Stimulated activated CD4-positive, alpha-beta T cell treated with anti-CD3 and anti-CD28 coated beads, Interleukin-4, amount 100 ng/mL, for 48 hours (primary cell): Measurements from ENCODE around the gene ABHD10.
A peak's percentile ranks its signal among the peaks of the same experiment; 100 is the strongest.

Experiments used
- DNase-seq, 2 donors: peaks; one replicate each; pipeline ENCODE4 v3.0.0-alpha.2; 2020; ENCODE audit warnings: low read depth in 2 of 2

ABHD10 gene

DNA sequence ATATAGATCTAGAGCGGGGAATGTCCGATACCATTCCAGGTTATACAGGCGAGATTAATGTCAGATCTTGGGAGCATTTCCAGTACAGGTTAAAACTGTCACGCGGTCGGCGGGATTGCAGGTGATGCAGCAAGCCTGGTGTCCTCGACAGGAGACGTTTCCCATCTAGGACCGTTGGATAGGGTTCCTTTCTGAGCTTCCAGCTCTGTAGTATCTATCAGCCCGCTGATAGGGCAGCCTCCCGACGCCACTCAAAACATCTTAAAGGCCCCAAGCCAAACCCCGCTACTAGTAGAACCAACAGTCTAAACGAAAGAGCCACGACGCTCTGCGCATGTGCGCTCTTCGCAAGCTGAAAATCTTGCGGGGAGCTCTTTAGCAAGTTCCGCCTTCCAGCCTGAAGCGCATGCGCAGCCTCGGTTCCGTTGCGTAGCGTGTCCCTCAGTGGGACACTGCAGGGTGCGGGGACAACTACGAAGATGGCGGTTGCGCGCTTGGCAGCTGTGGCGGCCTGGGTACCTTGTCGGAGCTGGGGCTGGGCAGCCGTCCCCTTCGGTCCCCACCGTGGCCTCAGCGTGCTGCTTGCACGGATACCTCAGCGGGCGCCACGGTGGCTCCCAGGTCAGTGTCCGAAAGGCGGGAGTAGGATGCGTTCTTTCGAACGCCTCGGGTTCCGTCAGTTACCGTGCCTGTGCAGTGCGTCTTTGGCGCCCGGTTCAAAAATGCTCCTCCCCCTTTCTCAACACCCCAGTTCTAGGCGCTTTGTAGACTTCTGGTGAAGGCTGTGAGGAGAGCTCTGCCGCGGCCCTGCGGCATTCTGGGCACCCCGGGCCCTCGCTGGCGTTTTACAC, at the start of gene ABHD10:
TSS of gene ABHD10 (plus strand) at position 444 of the 851 bp plus-strand sequence. CDS start at position 480, 36 bp downstream.
- DNase-seq, result peak; percentile 94 to 96

DNA sequence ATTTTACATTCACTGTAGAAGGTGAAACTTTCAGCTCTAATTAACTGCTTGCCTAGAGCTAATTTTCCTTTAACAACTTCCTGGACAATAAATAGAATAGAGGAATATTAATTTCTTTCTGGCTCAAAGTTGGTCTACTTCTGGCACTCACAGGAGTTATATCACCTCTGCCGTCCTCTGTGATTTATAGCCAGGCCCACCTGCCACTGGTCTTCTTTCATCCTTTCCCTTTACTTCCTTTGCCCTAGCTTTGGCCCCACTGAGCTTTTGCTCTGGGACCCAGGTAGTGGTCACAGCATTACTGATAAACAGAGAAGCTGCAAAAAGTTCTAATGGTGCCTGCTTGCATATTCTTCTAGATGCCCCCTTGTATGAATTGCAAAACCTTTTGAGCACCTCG, 49.3 kb upstream of the ABHD10 start:
- DNase-seq, result no peak

DNA sequence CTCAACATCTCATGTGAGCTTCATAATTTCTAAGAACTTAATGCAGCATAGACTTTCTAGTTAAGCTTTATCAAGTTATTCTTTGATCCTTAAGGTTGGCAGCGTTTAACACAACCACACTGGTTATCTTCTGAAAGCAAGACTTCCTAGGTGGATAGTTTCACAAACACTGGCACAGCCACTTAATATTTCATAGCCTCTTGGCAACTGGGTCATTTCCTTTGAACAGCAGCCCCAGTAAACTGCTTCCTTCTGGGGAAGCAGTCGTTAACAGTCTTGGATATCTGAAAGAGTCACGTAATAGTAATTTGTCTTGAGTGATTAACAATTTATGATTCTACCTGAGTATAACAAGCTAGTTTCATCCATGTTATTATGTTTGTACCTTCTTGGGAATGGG, 45.9 kb upstream of the ABHD10 start:
- DNase-seq, result no peak

DNA sequence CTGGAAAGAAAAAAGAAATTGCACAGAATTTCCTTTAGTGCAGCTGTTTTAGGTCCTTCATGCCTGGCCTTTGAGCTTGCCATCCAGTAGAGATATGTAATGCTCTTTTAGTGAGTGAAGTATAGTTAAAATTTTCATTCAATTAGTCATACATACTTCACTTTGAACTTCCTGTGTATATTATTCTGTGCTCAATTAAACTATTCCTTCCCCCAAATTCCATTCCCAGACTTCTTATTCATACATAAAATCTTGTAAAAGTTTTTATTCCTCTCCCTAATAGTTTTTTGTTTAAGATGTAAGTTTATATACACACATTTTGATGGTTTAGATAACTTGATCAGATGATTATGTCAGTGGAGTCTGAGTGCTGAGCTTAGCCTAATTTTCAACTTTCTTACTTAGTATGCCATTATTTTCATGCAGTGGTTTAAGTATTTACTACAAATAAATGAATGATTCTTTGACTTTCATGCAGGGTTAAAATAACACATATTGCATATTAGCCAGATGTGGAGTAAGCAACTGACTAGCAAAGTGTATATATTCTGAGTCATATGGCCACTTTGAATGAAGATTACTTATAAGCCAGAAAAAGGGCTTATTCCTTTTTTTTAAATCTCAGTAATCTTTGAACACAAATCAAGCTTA, 42.5 kb upstream of the ABHD10 start:
- no peak for DNase-seq

DNA sequence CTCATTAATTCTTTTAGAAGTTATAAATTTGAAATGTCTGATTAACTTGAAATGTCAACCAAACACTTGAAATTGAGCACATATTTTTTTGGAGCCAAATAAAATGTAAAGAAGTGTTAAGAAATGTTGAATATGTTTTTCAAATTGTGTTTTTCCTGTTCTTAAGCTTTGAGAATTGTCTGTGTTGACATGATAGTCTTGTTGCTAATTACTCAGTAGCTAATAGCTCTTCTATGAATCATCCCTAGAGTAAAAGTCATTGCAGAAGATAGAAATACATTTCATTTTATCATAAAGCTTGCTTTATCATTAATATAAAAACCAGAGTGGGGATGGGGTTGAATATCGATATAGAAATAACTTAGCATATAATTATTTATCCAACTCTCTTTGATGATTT, 41.9 kb upstream of the ABHD10 start:
- no peak for DNase-seq

DNA sequence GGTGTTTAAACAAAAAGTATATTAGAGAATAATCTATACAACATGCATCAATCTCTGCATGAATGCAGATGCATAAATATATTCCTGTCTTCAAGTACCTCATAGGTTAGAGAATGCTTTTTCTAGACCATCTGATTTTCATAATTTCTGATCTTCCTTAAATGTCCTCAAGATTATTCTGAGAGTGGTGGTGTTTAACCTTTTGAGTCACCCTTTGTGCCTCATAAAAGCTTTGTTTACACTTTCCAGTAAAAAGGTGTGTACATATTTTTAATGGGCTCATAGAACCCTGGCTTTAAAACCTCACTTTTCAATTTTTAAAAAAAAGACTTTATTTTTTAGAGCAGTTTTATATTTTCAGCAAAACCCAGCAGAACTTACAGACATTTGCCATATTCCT, 41.0 kb upstream of the ABHD10 start:
- DNase-seq, result no peak

DNA sequence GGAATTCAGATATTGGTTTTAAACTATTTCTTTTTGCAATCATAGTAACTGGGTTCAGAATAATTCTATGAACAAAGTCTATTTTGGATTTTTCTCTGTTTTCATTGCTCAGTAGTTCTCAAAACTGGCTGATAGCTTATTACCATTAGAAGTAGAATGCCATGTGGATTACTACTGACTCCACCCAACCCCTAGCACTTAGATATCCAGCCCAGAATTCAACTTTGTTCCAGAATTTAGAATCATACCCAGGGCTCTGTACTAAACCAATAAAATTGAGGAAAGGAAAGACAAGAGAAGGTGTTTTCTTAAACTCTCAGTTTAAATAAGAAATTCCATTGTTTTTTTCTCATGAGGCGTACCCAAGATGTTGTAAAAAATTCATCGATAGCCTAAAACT, 39.0 kb upstream of the ABHD10 start:
- no peak for DNase-seq

DNA sequence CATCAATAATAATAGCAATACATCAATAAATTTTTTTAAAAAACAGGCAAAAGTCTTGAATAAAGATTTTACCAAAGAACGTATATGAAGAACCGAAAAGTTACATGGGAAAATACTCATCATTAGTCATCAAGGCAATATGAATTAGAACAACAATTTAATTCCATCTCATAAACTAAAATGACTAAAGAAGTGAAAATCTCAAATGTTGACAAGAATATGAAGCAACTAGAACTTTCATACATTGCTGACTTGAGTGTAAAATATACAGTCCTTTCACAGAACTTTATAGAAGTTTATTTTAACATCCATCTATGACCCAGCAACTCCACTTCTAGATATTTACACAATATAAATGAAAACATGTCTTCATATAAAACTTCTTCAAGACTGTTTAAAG, 35.3 kb upstream of the ABHD10 start:
- DNase-seq, result no peak

DNA sequence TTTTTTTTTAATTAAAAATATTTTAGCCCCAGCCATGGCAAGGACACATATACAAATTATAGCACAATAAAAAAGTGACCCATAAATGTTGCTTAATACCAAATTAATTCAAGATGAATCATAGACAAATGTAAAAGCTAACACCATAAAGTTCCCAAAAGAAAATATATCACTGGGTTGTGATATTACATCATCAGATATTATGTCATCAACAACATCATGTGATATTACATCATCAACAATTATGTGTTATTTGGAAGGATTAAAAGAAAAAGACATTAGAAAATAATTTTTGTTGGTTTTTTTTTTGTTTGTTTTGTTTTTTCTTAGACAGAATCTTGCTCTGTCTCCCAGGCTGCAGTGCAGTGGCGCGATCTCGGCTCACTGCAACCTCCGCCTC, 34.5 kb upstream of the ABHD10 start:
- DNase-seq, result no peak

DNA sequence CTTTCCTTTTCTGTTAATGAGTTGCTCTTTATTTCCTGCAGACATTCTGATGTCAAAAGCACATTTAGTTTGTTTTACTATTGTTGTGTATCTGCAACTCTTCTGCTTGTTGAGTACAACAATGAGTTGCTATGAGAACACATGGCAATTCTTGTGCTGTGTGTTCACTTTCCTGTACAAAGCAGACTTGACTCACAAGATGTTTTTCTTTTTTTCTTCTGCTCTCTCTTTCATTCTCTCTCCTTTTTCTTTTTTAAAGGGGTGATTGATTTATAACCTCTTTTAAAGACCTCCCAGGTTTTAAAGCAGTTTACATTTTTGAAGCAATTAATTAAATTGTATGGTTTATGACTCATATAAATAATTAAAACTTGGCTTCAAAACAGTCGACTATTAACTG, 31.6 kb upstream of the ABHD10 start:
- DNase-seq, result no peak

DNA sequence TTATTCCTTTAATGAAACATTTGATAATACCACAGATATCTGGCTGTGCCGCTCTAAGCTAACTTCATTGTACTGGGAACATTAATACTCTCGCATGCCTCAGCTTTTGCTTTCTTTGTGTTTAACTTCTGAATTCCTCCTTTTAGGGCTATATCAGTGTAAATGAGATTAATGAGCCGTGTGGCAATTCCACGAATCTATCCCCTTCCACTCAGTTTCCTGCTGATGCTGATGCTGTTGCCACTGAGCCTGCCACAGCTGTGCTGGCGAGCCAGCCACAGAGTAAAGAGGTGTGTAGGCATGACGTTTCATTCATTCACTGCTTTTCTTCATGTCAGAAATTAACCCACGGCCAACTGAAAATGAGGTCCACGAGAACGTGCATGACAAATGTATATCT, 30.0 kb upstream of the ABHD10 start:
- no peak for DNase-seq

DNA sequence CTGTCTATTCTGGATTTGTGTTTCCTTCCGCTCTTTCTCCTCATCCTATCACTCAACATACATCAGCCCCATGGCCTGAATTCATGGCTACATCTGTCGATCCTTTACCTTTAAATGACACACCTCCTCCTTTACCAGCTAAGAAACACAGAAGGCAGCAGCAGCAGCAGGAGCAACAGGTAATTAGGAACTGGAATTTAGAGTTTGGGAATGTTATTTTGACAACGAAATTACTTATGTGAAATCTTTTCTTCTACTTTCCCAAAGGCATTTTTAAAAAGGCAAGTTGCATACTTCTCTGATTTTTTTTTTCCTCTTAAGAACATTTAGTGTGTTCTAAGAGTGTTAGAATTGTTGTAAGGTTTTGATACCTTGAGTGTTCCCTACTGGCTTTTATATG, 29.1 kb upstream of the ABHD10 start:
- DNase-seq, result no peak

DNA sequence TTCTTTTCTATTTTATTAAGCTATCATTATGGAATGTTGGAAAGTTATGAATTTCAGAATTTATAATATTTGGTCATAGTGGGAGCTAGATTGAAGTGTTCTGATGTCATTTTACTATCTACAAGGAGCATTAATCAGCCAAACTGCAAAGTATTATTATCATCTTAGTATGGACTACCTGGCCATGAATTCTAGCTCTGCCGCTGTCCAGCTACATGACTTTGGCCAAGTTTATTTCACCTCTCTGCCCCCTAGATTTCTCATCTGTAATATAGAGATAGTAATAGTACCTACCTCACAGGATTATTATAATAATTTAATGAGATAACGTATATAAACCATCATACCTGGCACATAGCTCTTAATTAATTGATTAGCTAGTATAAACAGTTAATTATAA, 27.8 kb upstream of the ABHD10 start:
- DNase-seq, result no peak

DNA sequence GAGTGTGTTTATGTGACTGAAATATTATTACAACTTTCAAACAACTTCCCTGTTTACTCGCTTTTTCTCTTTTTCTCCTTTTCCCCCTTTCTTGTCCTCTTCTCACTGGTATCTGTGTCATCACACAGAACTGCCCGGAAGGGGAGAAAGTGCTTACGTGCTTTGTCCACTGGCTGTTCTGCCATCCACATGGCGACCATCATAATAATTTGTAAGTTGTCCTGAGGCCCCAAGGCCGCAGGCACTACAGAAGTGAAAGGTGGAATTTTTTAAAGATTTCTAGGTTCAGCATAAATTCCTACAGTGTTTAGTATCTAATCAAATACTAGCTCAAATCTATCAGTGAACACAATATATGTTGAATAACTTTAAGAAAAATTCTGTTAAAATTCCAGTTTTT, 26.7 kb upstream of the ABHD10 start:
- no peak for DNase-seq

DNA sequence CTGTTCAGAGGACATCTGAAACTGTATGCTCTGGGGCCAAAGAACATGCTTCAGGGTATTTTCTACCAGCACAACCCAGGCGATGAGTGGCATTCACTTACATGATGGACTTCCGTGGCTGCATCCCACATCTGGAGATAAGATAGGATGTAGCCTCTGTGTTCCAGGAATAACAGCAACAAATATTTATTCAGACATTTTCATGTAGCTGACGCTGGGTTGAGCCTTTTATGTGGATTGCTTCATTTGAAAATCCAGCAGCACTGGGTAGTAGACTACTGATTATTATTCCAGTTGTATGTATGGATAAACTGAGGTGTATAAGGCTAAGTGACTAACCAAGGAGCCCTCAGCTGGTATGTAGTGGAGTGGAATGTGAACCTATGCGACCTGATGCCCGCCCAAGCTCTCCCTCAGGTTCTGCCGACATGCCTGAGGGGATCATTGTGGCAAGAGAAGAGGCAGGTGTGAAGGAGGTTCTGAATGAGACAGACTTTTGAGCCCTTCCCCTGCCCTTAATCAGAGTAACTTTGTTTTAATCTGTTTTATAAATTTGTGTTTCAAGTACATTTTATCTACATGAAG, 25.9 kb upstream of the ABHD10 start:
- DNase-seq, result no peak

DNA sequence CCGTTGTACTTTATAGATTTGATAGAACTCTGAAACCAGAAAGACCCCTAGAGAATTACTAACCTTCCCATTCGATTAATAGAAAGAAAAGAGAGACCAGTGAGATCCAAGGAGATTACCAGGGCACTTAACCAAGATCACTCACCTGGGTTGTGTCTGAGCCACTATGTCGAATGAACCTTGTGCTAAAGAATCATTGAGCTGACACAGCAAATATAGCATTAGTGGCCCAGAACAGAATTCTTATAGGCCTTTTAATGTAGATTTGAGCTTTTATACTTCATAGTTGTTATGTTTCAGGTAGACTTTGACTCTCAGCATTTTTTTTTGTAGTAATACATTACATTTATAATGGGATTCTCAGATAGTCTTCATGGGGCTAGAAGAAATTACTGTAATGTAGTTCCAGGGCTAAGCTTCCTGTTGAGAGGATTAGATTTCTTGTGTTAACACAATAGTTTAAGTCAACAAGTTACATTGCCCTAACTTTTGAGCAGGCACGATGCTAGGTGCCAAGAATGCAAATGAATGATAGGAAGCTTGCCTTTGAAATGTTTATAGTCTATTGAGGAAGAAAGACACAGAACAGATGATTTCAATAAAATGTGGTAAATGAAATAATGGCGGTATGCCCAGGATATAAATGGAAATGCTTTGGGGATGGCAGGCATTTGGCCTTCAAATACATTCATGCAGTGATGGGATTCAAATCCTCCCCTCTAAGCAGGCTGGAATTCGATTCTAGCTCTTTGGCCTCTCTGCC, 24.4 kb upstream of the ABHD10 start:
- no peak for DNase-seq

DNA sequence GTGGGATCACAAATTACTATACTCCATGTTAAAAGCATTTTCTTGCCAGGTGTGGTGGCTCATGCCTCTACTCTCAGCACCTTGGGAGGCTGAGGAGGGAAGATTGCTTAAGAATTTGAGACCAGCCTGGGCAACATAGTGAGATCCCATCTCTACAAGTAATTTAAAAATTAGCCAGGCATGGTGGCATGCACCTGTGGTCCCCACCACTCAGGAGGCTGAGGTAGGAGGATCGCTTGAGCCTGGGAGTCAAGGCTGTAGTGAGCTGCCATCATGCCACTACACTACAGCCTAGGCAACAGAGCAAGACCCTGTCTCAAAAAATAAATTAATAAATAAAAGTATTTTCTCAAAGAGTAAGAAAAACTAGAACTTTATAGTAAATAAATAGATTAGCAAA, 22.9 kb upstream of the ABHD10 start:
- DNase-seq, result no peak

DNA sequence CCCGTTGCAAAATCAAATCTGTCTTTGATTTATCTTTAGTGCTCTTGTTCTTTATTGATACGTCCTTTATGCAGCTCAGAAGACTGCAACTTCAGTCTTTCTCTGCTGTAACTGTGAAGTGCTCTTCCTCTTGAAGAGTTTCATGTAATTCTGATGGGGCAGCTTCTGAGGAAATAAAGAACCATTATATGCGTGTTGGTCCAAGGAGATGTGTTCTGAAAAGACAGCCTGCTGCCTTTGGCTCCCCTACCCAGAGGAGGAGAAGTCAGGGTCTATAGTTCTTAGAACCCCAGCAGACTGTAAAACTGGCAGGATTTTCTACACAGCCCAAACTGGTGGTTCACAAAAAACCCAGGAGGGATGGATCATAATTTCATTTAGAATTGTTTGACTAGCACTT, 22.4 kb upstream of the ABHD10 start:
- DNase-seq, result no peak

DNA sequence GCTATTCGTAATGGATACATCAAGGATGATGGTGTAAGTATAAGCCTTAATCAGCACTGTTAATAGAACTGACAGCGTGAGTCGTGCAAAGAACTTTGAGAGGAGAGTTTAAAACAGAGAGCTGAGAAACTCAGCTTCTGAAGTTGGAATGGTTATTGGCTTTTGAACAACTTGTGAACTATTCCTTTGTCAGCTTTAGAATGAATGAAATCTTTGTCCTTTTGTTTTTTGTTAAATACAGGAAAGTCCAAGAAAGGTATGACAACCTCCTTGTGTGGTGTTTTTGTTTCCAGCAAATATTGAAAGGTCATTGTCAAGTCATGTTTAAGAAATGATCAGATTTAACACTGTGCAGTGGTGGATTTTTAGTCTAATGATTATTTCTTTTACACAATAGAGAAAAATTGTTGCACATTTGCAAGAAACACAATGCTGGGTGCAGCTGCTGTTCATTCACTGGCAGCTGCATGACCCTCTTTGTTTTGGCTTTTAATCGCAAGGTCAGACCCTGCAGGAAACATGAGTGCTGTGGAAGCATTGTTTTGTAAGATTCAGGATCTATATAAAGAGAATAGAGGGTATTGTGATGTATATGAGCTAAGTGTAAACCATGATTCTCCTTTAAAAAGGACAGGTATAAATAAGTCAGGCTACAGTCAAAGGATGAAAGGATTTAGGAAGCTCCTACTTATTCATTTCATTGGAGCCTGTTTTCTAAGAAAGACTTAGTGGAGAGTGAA, 21.7 kb upstream of the ABHD10 start:
- no peak for DNase-seq

DNA sequence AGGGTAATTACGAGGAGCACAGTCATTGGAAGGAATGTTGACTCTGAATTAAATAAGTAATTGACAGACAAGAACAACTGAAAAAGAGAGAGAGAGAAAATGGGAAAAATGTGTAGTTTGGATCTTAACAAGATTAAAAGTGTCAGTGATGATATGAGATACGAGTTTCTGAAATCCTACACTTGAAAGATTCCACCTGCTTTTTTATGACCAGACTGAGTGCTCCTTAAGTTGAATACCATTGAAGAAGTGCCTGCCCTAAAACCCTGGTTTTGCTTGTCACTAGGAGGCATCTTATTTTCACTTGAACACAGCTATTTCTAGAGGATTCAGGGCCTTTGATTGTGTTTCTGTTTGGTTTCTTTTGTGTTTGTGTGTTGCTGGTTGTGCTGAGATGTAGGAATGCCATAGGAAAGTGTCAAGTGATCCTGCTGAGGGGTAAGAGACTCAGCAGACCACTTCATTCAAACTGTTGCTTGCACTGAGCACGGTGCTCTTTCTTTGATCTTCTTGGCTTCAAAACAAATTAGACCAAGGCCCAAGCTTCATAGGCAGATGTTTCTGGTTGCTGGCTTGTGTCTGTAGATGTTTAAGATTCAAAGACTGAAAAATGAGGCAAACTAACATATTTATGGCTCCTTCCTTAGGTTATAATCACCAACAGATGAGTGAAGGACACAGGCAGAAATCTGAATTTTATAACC, 17.2 kb upstream of the ABHD10 start:
- DNase-seq, result no peak

DNA sequence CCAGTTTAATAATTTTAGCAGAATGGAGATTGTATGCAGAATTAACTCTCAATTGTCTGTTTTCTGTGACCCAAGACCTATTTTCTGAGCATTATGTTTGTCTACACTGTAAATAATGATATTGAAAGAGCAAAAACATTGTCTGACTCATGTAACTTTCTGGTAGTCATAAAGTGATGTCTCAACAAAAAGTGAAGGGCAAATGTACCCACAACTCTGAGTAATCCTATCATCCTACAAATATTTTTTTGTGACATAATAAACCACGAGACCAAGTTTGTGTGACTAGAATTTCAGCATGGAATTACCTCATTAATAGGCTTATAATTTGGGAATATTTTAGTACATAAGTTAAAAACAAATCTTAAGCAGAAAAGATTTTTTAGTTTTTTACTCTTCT, 15.4 kb upstream of the ABHD10 start:
- no peak for DNase-seq
